ENCODE measurements around the gene TMEM272.
"Not testable (repeated sequence)": the region's sequence is repeated elsewhere in the genome, so short reads cannot be mapped to it uniquely, and the experiment has no call there.

The TMEM272 gene

DNA sequence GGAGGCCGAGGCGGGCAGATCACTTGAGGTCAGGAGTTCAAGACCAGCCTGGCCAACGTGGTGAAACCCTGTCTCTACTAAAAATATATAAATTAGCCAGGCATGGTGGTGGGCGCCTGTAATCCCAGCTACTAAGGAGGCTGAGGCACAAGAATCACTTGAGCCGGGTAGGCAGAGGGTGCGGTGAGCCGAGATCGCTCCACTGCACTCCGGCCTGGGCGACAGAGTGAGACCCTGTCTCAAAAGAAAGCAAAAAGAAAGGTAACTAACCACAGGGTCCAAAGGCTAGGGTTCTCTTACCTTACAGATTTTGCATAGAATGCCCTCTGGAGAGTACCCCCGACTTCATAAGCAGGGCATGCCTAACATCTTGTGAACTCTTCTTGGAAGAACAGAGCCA is 20.3 kb downstream of the TMEM272 start:
- not testable (repeated sequence) for DNase-seq (ENCODE audit: low read depth)

GRCh38 chr13:51823863-51824262 is 21.1 kb downstream of the TMEM272 start:
- no peak for DNase-seq (ENCODE audit: low read depth)

- no peak for DNase-seq (ENCODE audit: low read depth)
Measured at GRCh38 chr13:51823359-51823758, 21.6 kb downstream of the TMEM272 start.

- DNase-seq (ENCODE audit: low read depth), result no peak
Measured at GRCh38 chr13:51822106-51822815, 22.7 kb downstream of the TMEM272 start.

GRCh38 chr13:51821606-51822005 is 23.4 kb downstream of the TMEM272 start:
- DNase-seq (ENCODE audit: low read depth), result no peak

- DNase-seq (ENCODE audit: low read depth), result no peak
Measured at GRCh38 chr13:51820016-51820597, 24.9 kb downstream of the TMEM272 start.

- DNase-seq (ENCODE audit: low read depth), result no peak
Measured at GRCh38 chr13:51819544-51819943, 25.4 kb downstream of the TMEM272 start.

DNA sequence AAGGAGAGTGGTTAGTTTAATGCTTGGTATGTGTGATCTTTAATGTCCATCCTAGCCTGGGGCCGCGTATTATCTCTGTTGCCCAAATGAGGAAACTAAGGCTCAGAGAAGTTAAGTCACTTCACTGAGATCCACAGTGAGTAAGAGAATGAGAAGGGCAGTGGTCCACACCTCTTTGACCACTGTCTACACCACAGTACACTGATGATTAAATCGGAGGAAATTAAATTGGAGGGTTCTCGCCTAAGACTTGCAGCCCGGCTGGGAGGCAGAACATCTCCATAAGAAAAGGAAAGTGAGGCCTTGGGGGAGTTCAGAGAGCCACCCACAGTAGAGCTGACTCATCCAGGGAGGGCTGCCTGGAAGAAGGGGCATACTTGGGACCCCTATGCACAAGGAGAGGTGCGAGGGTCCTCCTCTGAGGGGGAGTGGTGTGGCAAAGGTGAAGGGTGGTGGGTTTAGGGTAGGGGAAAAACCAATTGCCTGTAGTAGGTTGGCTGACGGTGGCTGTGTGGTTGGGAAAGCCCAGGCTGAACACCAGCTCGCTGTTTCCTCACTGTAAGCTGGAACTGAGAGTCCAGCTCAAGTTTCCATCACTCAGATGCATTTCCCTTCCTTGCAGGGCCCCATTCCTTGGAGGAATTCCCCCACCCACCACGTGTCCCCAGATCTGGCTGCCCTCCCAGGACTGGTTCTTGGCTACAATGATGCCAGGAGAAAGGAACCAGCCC is 26.0 kb downstream of the TMEM272 start:
- DNase-seq (ENCODE audit: low read depth), result peak; percentile 52

DNA sequence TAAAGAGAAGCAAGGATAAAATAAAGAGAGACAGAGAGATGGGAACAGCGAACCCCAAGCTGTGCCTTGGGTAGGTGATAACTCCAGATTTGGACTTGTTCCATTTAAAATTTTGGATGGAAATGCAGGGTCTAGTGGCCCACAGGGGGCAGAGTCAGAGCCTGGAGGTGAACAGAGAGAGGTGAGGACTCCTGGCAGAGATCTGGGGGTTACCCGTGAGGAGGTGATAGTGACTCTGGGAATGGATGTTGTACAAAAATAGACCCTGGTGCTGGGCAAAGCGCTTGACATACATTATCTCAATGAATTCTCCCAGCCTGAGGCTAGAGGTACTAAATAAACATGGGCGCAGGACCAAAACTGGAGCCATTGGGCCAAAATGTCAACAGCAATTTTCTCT is 26.7 kb downstream of the TMEM272 start:
- no peak for DNase-seq (ENCODE audit: low read depth)

GRCh38 chr13:51817717-51818116 is 27.3 kb downstream of the TMEM272 start:
- no peak for DNase-seq (ENCODE audit: low read depth)

- no peak for DNase-seq (ENCODE audit: low read depth)
Measured at GRCh38 chr13:51816604-51817249, 28.2 kb downstream of the TMEM272 start.

- no peak for DNase-seq (ENCODE audit: low read depth)
Measured at GRCh38 chr13:51815848-51816247, 29.1 kb downstream of the TMEM272 start.

DNA sequence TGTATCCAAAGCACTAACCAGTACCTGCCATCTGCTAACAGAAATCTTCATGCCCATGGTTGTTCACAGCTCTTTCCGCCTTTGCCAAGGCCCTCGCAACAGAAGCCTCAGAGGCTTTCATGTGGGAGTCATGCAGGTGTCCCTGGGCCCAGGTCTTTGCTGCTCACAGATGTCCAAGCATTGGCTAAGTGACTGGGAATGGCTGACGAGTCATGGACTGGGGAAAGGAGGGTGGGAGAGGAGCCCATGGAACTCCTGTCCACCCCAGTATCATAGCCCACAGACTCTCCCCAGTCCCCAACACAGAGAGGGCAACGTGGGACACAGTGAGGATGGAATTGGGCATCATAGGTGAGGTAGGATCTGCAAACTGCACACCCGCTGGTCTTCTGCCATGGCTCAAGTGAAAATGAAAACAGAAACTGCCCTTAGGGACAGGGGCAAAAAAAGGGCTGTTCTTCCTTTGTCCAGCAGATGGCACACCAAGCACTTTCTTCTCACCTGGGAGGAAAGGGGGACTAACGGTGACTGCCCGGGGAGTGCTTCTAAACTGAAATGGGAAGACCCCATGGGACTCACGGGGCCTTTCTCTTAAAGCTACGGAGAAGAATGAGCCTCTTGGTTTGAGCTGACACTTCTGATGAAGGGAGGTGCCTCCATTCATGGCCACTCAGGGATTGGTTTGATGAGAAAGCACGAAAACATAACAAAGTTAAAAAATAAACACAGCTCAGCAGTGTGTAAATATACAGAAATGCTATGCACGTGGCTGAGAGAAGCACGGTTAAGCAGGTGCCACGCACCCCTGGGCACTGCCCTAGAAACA is 29.9 kb downstream of the TMEM272 start:
- peak; percentile 54 for DNase-seq (ENCODE audit: low read depth)

- DNase-seq (ENCODE audit: low read depth), result no peak
Measured at GRCh38 chr13:51814071-51814470, 30.9 kb downstream of the TMEM272 start.

DNA sequence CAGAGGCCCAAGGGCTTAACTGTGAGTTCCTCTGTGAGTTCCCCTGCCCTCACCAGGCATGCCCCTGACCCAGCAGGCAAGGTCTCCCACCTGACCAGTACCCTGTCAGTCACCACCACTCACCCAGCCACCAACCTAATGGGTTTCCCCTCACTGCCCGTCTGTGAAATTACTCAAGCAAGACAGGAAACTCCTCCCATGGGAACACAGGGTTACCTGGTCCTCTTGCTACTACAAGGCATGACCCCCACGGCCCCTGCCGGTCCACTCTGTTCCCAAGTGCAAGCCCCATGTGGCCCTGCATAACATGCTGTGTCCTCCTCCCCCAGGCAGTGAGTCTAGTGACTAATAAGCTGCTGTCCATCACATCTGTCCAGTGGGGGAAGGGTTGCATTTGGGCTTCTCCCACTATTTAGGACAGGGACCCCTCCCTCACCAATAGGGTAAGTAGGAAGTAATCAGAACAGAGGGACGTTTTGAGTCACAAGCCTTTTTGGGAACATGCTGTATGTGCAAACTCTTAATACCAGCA is 33.0 kb downstream of the TMEM272 start:
- no peak for DNase-seq (ENCODE audit: low read depth)

DNA sequence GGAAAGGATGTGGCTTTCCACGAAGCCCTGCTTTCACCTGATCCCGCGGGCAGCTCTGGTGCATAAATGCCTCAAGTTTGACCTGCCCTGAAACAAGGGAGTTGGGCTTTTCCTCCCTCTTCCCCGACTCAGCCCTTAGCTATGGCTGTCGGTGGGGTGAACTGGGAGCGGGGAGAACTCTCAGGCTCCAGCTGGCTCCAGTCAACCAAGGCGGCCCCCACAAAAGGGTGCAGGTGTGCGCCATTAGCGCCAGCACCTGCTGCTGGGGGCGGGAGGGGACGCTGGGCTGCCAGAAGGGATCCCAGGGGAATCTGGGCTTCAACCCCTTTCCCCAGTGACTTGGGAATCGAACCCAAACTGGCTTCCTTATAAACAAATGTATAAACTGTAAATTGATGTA is 33.9 kb downstream of the TMEM272 start:
- DNase-seq (ENCODE audit: low read depth), result no peak

DNA sequence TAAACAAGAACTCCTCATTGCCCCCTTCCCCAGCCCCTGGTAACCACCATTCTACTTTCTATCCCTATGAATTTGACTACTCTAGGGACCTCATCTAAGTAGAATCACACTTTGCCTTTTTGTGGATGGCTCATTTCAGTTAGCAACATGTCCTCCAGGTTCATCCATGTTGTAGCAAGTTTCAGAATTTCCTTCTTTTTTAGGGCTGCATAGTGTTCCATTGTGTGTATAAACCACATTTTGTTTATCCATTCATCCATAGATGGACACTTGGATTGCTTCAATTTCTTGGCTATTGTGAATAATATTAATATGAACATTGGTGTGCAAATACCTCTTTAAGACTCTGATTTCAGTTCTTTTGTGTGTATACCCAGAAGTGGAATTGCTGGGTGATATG is 36.2 kb downstream of the TMEM272 start:
- no peak for DNase-seq (ENCODE audit: low read depth)

DNA sequence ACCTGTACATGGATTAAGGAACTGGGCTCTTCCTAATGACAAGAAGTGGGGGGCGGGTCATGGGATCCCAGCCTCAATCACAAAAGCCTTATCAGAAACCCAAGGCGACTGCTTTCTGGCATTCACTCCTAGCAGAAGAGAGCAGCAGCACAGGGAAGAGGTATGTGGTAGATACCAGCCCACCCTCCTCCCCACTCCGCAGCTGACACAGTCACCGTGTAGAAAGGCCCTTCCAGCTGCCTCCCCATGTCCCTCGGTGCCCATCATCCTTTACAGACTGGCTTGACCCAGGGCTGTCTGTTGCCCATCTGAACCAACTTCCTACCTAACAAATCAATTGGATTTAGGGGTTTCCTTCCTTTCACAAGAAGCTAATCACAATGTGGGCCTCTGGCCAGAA is 37.9 kb downstream of the TMEM272 start:
- DNase-seq (ENCODE audit: low read depth), result no peak

DNA sequence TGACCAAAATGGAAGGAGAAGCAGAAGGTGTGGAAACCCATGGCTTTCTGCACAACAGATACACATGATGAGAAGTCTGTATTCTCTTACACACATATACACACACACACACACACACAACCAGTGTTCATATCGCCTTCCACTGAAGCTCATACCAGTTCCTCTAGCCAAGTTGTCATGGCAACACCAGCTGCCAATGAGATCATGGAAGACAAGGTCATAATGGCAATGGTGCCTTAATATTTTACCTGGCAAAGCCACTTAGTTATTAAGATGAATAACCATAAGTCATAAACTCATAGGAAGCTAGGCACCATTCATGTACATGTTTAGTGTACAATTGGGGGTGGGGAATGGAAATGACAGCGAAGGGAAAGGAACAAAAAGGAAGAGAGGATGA is 38.4 kb downstream of the TMEM272 start:
- DNase-seq (ENCODE audit: low read depth), result peak; percentile 53

GRCh38 chr13:51805925-51806324 is 39.1 kb downstream of the TMEM272 start:
- DNase-seq (ENCODE audit: low read depth), result no peak

GRCh38 chr13:51805313-51805712 is 39.7 kb downstream of the TMEM272 start:
- no peak for DNase-seq (ENCODE audit: low read depth)

Measured in iris pigment epithelial cell (primary cell).